GM19043 (cell line): ENCODE results near the gene PIK3R2.

Source experiments
- ATAC-seq: cut with Tn5 transposase; IDR thresholded peaks from one replicate; pipeline ENCODE4 v1.9.1; 2021; ENCODE audit warnings: low read depth; ENCODE audit not compliant: unreplicated experiment

The PIK3R2 gene

DNA sequence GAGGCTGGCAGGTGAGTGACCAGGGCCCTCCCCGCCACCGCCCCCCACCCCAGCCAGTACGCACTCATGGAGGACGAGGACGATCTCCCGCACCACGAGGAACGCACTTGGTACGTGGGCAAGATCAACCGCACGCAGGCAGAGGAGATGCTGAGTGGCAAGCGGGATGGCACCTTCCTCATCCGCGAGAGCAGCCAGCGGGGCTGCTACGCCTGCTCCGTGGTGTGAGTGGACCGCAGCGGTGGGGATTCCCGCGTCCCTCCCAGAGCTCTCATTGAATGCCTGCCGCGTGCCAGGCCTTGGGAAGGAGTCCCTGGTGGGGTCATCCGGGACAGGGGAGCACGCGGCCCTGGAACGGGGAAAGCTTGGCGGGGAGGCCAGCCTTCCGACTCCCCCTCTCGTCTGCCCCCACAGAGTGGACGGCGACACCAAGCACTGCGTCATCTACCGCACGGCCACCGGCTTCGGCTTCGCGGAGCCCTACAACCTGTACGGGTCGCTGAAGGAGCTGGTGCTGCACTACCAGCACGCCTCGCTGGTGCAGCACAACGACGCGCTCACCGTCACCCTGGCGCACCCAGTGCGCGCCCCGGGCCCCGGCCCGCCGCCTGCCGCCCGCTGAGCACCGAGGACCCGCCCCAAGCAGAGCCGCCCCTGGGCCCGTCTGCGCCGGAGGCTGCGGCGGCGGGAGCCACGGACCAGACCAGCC, 15.9 kb downstream of the PIK3R2 start:
- no peak for ATAC-seq

DNA sequence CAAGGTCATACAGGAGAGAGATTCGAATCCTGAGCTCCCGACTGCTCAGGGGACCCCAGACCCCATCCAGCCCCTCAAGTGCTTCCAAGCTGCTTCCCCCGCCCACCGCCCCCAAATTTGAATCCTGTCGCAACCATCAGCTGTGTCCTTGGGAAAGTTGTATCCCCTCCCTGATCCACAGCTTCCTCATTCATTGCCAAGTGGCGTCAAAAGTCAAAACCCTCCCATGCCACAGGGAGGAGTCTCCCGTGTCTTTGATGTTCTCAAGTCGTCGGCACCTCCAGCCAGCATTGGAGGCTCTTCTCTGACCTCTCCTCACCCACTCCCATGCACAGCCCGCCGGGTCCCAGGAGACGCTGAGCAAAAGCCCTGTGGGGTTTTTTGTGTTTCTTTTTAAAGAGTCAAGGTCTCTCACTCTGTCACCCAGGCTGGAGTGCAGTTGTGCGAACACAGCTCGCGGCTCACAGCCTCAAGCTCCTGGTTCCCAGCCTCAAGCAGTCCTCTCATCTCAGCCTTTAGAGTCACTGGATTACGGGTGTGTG, 17.8 kb downstream of the PIK3R2 start:
- no peak for ATAC-seq

DNA sequence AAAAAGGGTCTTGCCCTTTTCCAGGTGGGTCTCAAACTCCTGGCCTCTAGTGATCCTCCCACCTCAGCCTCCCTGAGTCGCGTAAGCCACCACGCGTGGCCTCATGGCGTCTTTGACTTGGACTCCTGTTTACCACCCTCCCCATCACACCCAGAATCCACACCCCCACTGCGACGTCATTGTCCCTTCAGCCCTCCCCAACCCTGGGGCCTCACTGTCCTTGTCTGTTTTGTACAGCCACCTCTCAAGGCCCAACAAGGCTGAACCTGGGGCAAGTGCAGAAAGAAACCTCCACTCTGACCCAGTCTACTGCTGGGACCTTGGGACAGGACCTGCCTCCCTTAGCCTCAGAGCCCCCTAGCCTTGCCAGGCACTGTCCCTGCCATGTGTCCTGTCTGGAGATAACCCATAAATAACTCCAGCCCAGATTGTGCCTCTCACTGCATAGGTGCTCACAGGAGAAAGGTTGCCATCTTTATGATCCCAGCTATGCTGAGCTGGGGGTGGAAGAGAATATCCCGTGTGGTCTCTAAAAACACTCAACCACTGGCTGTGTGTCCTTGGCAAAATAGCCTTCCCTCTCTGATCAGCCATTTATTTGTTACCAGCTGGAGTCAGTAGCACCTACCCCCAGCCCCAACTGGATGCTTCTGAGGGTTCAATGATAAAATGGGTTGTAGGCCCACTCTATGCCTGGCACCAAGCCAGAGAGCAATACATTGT, 18.8 kb downstream of the PIK3R2 start:
- ATAC-seq: no peak

DNA sequence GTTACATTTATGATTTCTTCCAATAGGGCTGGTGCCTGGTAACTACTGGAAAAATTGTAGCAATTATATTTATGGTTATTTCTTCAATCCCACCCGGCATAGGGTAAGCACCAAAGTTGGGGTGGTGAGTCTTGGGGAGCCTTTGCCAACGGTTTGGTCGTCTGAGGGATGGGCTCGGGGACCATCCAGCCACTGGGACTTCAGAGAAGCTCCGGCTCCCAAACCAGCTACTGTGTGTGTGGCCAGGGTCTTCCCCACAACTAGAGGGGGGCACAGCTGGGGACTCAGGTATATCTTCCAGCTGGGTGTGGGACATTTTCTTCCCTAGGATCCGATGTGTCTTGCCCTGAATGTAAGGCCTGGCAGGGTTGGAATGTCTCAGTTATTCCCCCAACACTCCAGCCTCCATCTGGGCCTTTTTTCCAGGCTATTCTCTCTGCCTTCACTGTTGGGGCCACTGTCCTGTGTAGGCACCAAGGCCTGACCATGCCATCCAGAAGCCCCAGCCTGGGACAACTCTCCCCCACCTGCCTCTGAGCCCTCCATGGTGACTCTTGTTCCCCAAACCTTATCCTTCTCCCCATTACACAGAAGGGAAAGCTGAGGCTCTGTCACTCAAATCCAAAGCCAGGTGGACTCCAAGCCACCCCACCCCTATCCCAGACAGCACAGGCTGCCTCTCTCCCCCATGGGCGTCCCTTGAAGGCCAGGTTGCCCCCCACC, 19.5 kb downstream of the PIK3R2 start:
- ATAC-seq: no peak

DNA sequence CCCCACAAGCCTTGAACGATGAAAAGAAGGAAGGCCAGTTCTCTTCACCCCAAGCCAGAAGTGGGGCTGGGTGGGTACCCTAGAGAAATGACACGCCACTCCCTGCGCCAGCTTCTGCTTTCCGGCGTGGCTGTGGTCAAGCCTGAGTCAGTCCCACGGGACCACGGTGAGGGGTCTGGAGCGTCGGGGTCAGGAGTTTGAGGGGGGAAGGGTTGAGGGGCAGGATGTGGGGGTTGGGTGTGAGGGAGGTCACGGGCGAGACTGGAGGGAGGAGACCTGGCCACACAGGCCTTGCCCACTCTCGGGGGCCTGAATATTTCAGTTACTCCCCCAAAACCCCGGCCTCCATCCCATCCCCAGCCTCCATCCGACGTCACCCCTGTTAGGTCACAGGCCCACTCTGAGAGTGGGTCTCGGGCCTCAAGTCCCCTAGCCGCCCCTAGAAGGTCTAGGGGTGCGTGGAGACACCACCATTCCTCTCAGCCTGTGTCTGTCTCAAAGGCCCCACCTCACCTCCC, 20.1 kb downstream of the PIK3R2 start:
- ATAC-seq: no peak

DNA sequence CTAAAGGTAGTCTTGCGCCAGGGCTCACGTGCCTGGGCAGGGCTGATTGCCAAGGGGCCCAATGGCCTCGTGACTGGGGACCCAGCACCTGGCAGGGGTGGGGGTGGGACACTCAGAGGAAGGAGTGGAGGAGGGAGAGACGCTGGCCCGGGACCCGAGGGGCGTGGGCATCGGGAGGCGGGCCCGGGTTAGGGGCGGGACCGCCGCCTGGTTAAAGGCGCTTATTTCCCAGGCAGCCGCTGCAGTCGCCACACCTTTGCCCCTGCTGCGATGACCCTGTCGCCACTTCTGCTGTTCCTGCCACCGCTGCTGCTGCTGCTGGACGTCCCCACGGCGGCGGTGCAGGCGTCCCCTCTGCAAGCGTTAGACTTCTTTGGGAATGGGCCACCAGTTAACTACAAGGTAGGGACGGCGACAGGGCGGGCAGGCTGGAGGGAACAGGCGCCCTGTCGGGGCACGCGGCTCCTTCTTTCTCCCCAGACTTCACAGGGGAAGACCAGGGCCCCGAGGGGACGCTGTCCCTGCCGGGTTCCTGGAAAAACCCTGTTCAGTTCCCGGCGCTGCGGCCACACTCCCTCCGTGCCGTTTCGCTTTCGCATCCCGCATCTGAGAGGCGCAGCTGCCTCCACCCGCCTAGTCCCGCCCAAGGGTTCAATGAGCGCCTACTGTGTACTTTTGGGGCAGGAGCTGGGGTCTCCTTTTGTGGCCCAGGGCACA, 20.8 kb downstream of the PIK3R2 start, which contains the start of gene IFI30:
Gene IFI30, plus strand, starts transcription at position 242 of the 717 bp plus-strand sequence. Its CDS starts 29 bp downstream, at position 271.
- ATAC-seq: peak; percentile 44

DNA sequence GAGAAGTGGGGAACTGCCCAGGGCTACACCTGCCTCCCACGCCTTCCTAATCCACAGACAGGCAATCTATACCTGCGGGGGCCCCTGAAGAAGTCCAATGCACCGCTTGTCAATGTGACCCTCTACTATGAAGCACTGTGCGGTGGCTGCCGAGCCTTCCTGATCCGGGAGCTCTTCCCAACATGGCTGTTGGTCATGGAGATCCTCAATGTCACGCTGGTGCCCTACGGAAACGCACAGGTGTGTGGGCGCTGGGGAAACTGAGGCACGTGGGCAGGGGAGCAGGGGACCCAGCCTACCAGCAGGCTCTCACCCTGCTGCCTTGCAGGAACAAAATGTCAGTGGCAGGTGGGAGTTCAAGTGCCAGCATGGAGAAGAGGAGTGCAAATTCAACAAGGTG, 22.0 kb downstream of the PIK3R2 start:
- no peak for ATAC-seq

DNA sequence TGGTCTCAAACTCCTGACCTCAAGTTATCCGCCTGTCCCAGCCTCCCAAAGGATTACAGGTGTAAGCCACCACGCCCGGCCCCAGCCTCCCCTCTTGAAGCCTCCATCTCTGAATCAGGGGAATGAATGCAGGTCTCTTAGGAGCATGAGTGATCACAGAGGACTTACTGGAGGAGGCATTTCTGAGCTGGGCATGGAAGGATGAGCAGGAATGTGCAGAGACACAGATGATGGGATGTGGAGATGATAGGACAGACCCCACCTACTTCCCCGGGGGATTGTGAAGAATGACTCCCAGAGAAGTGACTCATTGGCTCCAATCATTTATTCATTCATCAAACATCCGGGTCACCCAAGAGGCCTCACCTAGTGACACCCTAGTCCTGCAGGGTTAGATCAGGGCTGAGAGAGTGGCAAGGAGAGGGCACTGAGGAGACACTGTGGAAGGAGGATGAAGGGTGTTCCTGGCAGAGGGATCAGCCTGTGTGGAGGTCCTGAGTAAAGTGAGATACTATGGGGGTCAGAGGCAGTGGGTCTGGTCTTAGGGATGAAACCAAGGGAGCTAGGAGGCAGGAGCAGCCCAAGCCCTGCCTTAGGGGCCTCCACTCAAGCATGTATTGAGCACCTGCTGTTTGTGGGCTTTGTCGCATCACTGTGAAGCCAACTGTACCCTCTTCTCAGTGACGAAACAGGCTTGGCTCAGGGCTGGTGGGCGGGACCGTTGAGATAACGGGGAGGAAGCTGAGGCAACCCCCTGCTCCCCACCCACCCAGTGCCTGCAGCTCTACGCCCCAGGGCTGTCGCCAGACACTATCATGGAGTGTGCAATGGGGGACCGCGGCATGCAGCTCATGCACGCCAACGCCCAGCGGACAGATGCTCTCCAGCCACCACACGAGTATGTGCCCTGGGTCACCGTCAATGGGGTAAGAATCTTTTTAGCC, 23.7 kb downstream of the PIK3R2 start:
- no peak for ATAC-seq

DNA sequence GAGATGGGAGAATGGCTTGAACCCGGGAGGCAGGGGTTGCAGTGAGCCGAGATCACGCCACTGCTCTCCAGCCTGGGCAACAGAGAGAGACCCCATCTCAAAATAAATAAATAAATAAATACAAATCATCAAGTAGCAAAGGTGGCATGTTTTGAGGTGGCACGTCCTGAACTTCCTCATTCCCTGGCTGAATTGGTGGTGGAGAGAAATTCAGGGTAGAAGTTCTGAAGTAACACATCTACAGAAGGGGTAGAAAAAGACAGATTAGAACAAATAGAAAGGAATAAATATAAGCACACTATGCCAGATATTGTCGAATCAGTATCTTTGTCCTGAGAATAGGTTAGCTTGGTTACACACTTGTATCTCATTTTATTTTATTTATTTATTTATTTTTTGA, 27.0 kb downstream of the PIK3R2 start:
- ATAC-seq: no peak

DNA sequence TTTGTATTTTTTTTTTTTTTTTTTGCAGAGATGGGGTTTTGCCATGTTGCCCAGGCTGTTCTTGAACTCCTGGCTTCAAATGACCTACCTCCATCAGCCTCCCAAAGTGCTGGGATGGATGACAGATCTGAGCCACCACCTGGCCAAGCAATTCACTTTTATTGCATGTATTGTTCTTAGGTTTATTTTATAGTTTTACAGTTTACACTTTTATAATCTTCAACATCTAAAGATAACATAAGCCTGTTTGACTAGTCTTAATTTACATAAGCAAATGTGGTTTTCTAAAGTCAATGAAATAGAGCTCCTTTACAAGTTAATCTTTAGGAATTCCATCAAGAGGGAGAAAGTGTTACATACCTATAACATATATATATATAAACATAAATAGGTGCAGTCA, 30.6 kb downstream of the PIK3R2 start:
- ATAC-seq: no peak

DNA sequence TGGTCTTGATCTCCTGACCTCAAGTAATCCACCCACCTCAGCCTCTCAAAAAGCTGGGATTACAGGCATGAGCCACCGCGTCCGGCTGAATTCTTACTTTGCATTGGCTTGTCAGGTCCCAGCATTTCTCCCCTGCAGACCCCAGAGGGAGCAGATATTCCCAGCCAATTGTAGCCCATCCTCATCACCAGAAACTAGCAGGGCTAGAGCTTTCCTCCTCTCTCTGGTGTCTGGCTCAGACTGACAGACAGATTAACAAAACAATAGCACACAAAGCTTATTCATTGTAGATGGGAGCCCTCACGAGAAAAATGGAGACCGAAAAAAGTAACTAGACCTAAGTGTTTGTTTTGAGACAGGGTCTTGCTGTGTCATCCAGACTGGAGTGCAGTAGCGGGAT, 32.6 kb downstream of the PIK3R2 start:
- no peak for ATAC-seq

DNA sequence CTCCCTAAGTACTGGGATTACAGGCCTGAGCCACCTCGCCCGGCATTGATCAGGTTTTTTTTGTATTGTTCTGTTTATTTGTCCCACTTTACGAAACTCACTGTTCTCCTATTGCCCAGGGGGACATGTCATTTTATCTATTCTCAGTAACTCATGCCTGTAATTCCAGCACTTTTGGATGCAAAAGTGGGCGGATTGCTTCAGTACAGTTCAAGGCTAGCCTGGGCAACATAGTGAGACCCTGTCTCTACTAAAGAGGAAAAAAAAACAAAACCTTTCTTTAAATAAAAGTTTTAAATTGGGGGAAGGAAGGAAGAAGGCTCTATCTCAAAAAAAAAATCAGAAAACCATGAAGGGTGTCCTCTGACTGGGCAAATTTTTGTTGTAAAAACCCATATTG, 37.3 kb downstream of the PIK3R2 start:
- no peak for ATAC-seq

DNA sequence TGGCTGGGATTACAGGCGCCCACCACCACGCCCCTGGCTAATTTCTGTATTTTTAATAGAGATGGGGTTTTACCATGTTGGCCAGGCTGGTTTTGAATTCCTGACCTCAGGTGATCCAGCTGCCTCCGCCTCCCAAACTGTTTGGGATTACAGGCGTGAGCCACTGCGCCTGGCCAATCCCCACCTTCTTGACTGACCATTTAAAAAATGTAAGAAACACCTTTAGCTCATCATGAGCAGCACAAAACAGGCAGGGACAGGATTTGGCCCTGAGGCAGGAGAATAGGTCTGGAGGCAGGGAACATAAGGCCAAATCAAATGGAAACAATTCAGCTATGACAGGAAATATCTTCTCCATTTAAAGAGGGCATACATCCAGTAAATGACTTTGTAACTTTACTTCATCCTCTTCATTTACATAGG, 38.7 kb downstream of the PIK3R2 start:
- ATAC-seq: no peak

DNA sequence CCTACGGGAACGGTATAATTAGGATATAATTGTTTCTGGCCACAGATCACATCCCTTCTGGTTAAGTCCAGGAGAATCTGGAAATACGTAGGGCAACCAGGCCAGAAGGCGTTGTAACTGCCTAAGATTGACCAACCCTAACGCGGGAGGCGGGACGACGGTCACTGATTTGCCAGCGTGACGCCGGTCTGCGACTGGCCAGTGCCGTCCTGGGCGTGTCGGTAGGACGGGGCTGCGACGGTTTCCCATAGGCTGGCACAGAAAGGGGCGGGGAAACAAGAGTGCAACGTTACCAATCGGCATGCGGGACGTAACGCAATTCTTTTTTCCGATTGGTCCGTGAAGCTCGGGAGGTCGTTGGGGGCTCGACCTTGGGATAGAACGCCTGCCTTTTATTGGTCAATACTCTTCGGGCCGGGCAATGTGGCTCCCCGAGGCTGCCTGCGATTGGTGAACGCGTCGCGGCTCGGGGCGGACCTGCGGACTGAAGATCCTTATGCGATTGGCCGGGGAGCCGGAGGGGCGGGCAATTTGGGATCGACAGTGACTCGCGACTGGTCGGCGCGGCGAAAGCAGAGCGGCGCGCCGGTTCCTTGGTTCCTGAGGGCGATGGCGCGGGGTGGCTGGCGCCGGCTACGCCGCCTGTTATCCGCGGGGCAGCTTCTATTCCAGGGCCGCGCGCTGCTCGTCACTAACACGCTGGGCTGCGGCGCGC, 39.9 kb downstream of the PIK3R2 start, which contains the start of gene MPV17L2:
Gene MPV17L2, plus strand, starts transcription at position 546 of the 715 bp plus-strand sequence. Its CDS starts 64 bp downstream, at position 610.
- ATAC-seq: peak; percentile 88

DNA sequence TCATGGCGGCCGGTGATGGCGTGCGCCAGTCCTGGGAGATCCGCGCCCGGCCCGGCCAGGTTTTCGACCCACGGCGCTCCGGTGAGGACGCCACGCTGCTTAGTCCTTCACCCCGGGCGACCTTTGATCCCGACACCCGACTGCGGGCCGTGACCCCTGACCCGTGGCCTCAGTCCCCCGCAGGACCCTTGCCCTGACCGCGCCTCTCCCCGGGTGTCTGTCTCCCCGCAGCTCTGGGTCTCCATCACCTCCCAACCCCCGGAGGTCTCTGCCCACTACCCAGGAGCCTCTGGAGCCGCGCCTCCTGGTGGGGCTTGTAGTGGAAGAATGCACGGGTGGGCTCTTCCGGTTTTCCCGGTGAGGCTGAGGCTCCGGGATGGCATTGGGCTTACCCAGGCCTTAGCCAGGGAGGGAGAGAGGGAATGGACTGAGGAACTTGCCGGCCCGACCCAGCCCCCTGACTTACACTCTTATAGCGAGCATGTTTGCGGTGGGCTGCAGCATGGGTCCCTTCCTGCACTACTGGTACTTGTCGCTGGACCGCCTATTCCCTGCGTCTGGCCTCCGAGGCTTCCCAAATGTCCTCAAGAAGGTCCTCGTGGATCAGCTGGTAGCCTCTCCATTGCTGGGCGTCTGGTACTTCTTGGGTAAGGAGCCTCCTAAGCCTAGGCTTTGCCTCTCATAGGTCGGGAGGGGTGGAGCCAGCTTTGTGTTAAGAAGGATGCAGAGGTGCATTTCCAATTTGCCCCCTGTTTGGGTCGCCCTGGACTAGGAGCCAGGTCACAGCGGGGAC, 40.6 kb downstream of the PIK3R2 start:
- ATAC-seq: no peak

DNA sequence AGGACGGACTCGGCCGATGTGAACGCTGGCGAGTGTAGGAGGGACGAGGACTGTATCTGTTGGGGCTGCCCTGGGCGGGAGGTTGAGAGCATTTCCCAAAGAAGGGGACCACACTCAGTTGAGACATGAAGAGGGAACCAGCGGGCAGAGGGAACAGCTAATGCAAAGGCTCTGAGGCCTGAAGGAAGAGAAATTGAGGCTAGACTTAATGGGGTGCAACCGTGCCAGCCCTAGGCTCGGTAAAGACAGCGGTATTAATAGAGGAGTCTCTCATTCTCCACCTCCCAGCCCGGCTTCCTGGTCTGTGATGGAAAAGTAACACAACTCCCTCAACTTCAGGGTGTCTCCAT, 41.2 kb downstream of the PIK3R2 start:
- ATAC-seq: no peak

DNA sequence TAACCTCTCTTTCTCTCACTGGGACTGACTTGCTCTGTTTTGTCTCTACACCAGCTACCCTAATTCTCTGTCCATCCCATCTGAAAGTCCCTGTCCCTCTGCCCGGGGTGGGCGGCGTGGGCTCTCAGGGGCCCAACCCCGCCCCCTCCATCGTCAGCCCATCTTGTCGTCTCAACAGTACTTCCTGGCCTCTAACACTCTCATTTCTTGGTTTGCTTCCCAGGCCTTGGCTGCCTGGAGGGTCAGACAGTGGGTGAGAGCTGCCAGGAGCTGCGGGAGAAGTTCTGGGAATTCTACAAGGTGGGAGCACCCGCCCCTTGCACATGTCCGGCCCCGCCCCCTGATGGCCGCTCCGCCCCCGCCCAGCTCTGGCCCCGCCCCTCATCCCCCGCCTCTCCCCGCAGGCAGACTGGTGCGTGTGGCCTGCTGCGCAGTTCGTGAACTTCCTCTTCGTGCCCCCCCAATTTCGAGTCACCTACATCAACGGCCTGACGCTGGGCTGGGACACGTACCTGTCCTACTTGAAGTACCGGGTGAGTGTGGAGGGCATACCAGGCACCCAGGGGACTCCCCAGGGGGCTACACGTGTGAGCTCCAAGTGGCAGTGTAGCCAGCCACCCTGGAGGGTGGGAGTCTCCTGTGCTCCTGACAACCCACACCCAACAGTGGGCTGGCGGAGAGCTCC, 41.7 kb downstream of the PIK3R2 start:
- no peak for ATAC-seq
